Globus pallidus (tissue), 1 donor: ENCODE results near the gene MRPS27.
A peak's percentile ranks its signal among the peaks of the same experiment; 100 is the strongest.
"Not testable (repeated sequence)": the region's sequence is repeated elsewhere in the genome, so short reads cannot be mapped to it uniquely, and the experiment has no call there.

Experiments used
- DNase-seq: peaks from one replicate; pipeline ENCODE4 v3.0.0-alpha.2; 2015; ENCODE audit warnings: low spot score

MRPS27 gene

DNA sequence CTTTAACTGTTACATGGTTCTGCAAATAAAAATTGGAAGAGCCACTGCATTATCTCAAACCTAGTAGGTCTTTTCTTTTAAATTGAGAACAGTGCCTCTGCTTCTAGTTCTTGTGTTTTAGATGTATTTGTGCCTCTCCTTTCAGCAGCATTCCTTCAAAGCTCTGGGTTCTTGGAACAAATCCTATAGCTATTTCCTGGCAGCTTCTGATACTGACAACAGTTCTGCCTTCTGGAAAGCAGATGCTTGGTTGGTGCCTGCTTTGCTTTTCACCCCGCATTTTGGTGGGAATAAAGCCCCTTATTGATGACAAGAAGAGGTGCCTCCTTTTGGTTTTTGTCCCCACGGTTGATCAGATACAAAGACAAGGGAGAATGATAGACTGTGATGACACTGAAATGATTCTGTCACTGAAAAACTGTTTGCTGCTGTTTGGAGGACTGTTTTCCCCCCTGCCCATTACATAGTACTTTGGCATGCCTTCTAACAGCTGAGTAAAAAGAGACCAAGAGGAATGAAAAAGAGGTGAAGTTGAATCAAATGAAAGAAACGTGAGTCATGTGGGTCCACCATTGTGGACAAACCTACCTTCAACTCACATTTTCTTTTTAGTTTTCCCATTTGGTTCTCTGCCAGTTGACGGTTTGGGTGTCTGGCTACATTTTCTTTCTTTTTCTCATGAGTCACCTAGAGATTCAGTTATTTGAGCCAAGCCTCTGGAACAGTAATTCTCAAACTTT, 5.7 kb upstream of the MRPS27 start:
- DNase-seq, result no peak

DNA sequence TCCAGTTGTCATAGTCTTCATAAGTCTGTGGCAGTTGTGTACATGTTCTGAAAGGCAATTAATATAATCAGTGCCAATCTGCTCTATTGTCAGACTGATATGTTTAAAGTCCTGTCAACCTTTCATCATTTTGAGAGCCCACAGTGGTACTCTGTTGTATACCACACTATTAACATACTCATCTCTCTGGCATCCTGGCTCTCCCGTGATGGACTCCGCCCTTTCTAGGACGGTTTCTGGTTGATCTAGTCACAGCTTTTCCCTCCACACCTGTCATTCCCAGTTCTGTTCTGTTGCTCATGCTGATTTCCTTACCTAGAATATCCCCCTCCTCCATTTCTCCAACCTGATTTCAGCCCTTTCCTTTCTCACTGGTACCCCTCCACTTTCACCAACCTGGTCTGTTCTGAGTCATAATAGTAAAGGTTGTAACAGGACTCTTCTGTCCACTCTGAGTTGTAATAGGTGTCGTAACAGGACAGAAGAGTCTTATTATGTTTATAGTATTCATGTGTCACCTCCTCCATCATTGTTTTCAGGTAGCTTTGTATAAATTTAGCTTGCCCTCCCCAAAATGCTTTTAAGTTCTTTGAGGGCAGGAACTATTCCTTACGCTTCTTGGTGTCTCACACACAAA, 4.3 kb upstream of the MRPS27 start:
- no peak for DNase-seq

DNA sequence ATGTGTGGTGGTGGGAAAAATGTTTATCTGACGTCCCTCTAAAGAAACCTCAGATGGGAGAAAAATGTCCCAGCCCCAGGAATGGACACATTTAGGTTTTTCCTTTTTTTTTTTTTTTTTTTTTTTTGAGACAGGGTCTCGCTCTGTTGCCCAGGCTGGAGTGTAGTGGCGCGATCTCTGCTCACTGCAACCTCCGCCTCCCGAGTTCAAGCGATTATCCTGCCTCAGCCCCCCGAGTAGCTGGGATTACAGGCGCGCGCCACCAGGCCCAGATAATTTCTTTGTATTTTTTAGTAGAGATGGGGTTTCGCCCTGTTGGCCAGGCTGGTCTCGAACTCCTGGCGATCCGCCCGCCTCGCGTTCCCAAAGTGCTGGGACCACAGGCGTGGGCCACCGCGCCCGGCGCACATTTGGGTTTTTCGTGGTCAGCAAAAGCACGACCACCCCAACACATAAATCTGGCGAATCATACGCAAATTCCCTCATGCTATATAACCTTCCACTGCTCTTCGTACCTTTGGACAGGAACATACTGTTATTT, 535 bp downstream of the MRPS27 start:
- not testable (repeated sequence) for DNase-seq

DNA sequence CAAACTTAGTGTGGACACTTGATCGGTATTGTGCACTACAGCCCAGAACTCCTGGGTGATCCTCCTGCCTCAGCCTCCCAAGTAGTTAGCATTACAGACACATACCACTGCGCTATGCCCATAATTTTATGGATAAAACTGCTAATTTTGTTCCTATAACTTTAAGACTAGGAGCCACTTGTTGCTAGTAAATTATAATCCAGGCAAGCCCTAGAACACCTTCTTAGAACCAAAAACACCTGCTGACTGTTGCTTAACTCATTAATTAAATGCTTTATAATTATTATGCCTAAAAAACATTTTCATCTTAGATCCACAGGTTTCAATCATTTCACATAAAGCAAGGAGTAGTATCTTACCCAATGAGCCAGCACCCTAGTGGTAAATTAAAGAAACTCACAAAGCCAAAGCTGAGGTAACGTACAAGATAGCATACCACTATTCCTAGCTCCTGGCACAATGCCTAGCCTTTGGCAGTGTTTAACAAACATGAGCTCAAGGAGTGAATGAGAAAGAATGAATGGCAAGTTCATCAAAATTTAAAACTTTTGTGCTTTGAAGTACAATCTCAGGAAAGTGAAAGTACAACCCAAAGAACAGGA, 5.4 kb downstream of the MRPS27 start:
- no peak for DNase-seq

DNA sequence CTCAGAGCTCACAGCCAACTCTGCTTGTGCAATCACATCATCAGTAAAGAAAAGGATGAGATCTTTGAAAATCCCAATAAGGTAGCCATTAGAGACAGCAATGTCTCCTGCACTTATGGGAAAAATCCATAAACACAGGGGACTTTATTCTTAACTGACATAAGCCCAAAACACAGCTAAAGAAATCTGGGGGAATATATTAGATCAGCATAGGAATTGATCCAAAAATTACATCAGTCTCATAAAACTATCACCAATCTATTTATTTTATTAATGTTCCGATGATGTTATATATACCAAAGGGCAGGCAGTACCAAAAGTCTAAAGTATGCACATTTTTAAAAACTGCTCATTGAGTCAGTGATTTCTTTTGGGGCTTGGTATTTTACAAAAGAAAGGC, 6.9 kb downstream of the MRPS27 start:
- no peak for DNase-seq

DNA sequence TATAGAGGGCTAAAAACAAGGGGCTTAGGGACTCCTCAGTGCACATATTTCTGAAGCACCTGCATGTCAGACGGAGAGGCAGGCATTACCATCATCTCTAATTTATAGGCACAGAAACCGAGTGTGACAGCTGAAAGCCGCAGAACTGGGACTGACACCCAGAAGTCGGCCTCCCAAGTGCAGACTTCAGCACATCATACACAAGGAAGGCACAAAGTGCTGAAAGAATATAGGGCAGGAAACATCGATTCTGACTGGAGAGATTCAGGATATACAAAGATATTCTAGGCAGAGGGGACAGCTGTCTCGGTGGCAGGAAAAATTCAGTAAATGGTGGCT, 11.2 kb downstream of the MRPS27 start:
- DNase-seq, result no peak

DNA sequence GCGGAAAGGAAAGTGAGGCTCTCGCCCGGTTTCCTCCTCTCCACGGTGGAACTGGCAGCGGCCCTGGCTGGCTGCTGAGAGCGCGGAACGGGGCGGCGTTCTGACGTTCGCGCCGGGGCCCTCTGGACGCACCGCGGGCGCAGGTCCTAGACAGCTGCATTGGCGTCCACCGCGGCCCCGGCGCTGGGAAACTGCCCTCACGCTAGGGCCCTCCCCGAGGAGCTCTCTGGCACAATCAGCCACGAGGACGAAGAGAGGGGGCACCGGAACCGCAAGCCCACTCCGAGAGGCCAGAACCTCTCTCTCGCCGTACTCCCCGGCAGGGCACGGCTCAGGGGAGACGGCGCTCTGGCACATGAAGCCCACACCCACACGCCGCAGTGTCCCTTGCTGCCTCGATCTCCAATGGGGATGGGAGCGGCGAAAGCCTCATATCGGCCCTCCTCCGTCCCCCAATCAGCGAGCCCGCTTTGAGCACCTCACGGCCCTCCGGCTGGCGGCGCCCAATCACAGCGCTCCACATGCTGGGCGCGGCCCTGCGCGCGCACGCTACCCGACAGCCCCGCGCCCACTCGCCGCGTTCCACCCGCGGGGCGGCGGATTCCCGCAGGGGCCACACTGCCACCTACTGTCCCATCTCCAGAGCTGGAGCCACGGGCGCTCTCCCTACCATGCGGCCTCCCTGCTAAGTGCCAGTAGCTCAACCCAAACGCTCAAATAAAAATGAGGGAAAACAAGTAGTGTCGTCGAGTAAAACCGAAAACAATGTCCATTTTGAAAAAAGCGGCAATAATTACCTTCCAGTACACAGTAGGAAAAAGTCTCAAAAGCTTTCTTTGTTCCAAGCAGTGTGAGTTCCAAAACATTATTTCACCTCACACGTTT, 11.8 kb downstream of the MRPS27 start:
- peak; percentile 98 for DNase-seq

DNA sequence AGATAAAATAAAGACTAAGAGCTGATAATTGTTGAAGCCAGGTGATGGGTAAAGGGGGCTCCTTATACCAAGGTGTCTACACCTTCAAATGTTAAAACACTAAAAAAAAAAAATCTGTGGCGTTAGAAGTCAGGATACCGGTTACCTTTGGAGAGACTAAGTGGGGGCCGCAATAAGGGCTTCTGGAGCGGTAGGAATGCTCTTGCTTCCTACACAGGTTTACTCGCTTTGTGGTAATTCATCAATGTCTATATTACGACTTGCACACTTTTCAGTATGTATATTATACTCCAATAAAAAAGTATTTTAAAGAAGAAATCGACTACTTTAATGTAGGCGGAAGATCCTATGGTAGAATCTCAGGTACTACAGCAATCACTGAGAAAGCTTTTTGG, 12.5 kb downstream of the MRPS27 start:
- no peak for DNase-seq

DNA sequence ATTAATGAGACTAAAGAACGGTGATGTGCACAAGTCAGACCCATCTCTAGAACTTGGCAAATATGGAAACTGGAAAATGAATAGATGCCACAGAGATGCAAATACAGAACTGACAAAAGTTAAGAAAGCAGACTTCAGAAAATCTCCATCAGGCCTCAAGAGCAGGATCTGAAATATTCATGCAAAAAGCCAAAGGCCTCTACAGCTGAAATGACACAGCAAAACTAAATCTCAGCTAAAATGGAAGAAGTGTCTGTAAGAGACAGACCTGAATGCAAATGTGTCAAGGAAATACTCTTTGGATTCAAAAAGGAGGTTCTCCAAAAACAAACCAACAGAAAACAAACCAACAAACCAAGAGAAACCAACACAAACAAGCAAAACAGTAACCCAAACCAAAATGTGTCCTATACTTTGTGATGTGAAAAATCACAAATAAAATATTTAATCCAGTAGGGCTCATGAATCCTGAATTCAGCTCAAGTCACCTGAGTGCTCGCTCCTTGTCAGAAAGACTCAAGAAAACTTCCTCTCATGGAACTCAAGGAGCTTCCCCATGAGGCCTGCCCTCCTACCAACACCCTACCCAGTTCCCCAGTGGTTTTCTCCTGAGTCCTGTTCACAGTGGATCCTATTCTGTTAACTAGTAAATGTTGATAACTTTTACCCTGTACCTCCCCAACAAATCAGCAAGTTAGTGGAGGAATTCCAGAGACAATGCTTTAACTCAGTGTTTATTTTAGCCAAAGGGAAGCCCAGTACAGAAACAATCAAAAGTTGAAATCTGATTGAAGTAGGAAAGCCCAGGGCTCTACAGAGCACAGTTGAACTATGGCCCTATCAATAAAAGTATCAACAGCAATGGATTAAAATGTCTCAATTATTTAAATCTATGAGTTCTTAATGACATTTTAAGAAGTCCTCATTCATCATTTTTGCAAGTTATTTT, 14.6 kb downstream of the MRPS27 start:
- DNase-seq, result no peak

DNA sequence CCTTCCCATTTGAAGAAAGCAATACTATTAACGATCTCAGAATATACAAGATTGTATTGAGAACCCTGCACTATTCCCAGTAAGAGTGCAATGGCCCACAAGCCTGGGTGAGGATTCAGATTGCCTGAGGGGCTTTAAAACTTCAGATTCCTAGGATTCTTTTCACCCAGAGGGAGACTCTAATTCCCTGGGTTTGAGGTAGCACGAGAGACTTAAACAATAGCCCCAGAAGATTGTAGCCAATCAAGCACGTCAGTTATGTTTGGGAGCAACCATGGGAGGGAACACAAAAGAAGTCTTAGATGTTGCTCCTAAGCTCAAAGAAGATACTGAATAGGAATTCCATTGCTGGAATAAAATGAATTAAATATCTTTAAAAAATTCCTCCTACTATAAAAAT, 17.9 kb downstream of the MRPS27 start:
- DNase-seq, result no peak

DNA sequence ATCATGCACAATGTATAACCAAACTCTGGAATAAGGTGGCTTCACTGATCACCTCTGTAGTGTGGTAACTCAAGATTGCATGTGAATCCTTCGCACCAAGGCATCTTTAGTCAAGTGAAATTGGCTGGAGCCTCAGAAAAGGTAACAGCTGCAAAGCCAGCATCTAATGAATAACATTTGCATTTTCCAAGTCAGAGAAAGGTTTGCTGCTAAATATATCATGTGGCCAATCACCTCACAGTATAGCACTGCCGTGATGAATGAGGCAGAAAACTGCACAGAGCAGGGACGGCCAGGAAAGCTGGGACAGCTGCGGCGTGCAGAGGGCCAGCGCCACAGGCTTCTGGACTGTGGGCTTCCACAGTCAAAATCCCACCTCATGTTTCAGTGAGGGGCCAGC, 18.5 kb downstream of the MRPS27 start:
- no peak for DNase-seq

DNA sequence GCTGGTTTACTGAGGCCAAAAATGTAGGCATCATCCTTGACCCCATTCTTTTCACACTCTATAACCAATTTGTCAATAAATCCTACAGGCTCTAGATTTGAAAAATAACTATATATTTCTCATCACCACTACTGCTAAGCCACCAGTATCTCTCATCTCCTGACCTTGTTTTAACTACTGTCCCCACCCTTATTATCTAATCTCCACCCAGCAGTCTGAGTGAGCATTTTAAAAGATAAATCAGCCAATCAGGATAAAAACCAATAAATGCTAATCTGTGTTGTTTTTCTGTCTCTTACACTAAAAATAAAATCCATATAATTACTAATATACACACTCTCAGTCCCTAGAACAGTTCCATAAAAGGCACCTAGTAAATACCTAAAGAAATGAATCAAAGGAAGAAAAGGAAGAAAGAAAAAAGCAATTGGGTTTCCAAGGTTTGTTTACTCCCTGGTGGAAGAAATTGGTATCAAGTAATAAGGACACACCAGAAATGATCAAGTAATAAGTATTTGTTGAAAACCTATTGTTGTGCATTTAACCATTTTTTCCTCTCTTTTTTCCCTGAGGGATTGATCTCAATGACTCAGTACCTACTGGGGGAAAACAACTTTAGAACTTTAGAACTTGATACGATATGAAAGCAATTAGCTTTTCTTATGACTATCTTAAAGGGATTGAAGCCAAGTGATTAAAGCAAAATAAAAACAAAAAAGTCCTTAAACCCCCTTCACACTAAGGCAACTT, 19.3 kb downstream of the MRPS27 start:
- DNase-seq, result no peak

DNA sequence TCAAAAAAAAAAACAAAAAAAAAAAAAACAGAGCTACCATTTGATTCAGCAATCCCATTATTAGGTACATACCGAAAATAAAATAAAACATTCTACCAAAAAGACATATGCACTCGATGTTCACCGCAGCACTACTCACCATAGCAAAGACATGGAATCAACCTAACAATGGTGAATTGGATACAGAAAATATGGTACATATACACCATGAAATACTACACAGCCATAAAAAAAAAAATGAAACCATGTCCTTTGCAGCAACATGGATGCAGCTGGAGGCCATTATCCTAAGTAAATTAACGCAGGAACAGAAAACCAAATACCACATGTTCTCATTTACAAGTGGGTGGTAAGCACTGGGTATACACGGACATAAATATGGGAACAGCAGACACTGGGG, 21.3 kb downstream of the MRPS27 start:
- no peak for DNase-seq

DNA sequence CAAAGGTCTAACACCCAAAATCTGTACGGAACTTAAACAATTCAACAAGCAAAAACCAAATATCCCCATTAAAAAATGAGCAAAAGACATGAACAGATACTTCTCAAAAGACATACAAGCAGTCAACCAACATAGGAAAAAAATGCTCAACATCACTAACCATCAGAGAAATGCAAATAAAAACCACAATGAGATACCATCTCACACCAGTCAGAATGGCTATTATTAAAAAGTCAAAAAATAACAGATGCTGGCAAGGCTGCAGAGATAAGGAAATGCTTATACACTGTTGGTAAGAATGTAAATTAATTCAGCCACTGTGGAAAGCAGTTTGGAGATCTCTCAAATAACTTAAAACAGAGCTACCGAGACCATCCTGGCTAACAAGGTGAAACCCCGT, 21.9 kb downstream of the MRPS27 start:
- not testable (repeated sequence) for DNase-seq

DNA sequence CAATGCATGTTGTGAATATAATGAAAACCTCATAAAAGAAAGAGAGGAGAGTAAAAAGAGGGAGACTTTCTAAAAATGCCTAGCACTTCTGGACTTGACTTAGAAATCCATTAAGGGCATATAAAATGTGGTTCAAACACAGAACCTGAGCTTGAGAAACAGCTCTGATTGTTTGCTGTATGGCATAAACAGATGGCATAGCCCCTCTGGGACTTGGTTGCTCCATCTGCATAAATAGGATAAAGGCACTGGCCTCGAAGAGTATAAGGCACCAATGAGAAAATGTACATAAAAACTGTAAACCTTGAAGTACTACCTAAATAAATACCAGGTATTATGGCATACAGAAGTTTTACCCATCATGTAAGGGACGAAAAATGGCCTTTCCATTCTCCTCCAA, 23.8 kb downstream of the MRPS27 start:
- DNase-seq, result no peak

DNA sequence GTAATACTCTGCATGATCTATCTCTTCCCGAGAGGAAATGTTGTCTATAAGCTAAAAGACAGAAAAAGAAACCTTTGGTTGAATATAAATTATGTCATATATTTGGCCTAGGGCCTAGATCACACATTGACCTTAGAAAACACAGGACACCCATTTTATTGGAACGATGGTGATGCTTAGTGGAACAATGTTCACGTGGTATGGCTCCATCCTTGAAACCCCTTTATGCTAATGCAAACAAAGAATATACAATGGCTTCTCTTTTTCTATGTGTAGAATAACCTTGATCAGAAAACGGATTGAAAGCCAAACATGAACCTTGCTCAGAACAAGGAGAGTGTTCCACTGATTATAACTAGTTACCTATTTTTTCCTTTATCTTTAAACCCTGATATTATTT, 24.5 kb downstream of the MRPS27 start:
- DNase-seq, result no peak

DNA sequence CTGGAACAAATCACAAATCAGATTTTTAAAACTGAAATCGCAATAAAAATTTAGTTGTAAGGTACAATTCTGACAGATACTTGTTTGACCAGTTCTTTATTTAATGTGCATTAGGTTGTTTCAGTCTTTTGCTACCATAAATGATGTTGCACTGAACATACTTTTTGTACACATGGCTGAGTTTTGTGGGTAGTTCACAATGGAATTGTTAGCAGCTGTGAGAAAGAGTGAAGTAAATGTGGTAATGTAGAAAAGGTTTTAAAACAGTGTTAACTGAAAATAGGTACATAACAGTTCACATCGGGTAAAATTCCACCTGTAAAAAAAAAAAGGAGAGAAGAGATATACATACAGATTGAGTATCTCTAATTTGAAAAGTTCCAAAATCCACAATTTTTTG, 25.6 kb downstream of the MRPS27 start:
- no peak for DNase-seq

DNA sequence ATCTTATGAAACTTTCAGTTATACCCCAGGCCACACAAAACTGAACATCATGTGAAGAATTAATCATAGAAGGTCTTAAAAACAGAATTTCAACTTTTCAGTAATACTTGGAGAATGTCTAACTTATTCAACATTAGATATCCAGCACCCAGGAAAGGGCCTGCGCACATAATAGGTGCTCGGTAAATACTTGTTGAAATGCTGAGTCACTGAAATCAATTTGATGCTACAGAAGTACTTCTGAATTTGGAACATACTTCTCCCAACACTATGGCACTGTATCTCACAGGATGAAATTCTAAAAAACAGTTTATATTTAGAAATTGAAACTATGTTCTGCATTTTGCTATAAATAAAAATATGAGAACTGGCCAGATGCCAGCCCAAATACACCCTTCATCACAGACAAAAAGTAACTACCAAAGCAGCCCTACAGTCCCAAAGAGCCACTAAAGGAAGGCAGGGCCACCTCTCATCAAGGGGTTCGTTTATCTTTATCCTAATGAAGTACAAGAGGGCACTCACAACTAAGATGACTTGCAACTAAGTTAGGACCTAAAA, 26.5 kb downstream of the MRPS27 start:
- DNase-seq, result no peak

DNA sequence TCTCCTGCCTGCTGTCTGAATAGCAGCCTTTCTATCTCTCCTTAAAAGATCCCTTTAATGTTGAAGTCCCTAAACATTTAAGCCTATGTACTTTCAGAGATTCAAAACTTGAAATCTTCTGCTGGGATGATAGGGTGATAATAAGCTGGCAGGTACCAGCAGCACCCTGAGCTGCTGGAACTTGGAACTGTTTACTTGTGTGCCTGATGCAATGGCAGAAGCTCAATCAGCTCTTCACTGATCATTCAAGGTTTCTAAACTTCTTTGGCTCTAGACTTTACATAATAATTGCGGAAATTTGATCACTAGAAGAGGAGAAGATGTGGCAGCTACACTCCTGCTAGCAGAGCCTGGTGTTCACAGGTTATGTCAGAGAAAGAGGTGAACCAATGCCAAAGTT, 27.6 kb downstream of the MRPS27 start:
- DNase-seq, result no peak

DNA sequence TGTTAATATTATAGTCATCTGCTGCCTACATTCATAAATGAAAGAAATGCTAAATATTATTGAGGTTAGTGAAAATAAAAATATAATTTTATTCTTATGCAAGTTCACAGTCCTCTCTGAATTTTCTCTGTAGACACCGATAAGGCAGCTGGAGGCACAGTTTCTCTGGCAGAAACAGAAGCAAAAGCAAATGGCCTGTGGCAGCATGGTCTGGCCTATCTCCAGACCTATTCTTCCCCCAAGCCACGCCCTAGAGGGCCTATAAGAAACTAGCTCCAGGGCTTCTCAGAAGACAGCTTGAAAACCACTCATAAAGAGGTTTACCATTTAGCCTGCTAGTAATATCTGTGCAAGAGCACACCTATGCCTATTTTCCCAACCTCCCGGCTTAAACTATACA, 28.4 kb downstream of the MRPS27 start:
- no peak for DNase-seq
